CD14-positive monocyte (primary cell): ENCODE measurements around the gene FAM53B. TPM values are rescaled to one million over a fixed set of nuclear protein-coding genes. Genes with fewer than 3 reads are reported as not detected.

Experiments
- DNase-seq, 3 donors: peaks; one replicate each; pipeline ENCODE4 v3.0.0-alpha.2; 2011 to 2022
- H2AFZ ChIP-seq: 2 replicates; pipeline ENCODE4 v1.6.0; 2012; ENCODE audit warnings: mild to moderate bottlenecking, low read depth, low read length, inconsistent platforms; ENCODE audit not compliant: insufficient read depth, poor library complexity, severe bottlenecking
- H3K27ac ChIP-seq, 2 donors: 1 replicate in 1 of 2; 2 replicates in 1 of 2; pipeline ENCODE4 v1.5.1; 2012 to 2013; ENCODE audit warnings: low read length in 2 of 2, control low read depth in 1 of 2, inconsistent platforms in 1 of 2, low read depth in 1 of 2, mild to moderate bottlenecking in 1 of 2
- H3K27me3 ChIP-seq, 2 donors: one replicate each; pipeline versions ENCODE4 v1.6.0 to v1.6.1; 2011 to 2013; ENCODE audit warnings: low read length in 2 of 2; ENCODE audit not compliant: control insufficient read depth in 2 of 2, insufficient read depth in 2 of 2
- H3K36me3 ChIP-seq, 2 donors: replicated peaks in 1 of 2; 1 replicate in 1 of 2; 2 replicates in 1 of 2; pipeline versions ENCODE4 v1.5.1 to v1.6.1; 2012 to 2013; ENCODE audit warnings: low read length in 2 of 2, control low read depth in 1 of 2, inconsistent platforms in 1 of 2, mild to moderate bottlenecking in 1 of 2; ENCODE audit not compliant: insufficient read depth in 2 of 2, control insufficient read depth in 1 of 2
- H3K4me1 ChIP-seq, 2 donors: 1 replicate in 1 of 2; 2 replicates in 1 of 2; pipeline versions ENCODE4 v1.5.1 to v1.6.1; 2012 to 2013; ENCODE audit warnings: low read length in 2 of 2, control low read depth in 1 of 2, inconsistent platforms in 1 of 2, mild to moderate bottlenecking in 1 of 2, moderate library complexity in 1 of 2; ENCODE audit not compliant: insufficient read depth in 2 of 2, control insufficient read depth in 1 of 2
- H3K4me2 ChIP-seq: replicated peaks from 2 replicates; pipeline ENCODE3; 2012; ENCODE audit warnings: low read length, moderate library complexity, mild to moderate bottlenecking; ENCODE audit not compliant: poor library complexity, severe bottlenecking; ENCODE audit errors: extremely low read depth
- H3K4me3 ChIP-seq, 3 experiments: fragments of 200-600 bp in 1 of 3; sonication (generic) in 1 of 3; replicated peaks in 1 of 3; 1 replicate in 2 of 3; 2 replicates in 1 of 3; pipeline ENCODE4 v1.5.1; 2011 to 2013; ENCODE audit warnings: low read length in 3 of 3, mild to moderate bottlenecking in 3 of 3, control low read depth in 2 of 3, low read depth in 2 of 3, inconsistent platforms in 1 of 3, moderate library complexity in 1 of 3
- H3K79me2 ChIP-seq: 2 replicates; pipeline ENCODE4 v1.6.0; 2012; ENCODE audit warnings: mild to moderate bottlenecking, control low read depth, inconsistent platforms, low read length, moderate library complexity; ENCODE audit not compliant: insufficient read depth
- H3K9ac ChIP-seq: 2 replicates; pipeline ENCODE4 v1.6.0; 2017; ENCODE audit warnings: low read length, mild to moderate bottlenecking; ENCODE audit not compliant: insufficient read depth, poor library complexity, severe bottlenecking
- H3K9me3 ChIP-seq, 2 donors: replicated peaks in 1 of 2; 1 replicate in 1 of 2; 2 replicates in 1 of 2; pipeline versions ENCODE4 v1.5.1 to v1.6.1; 2012 to 2013; ENCODE audit warnings: low read length in 2 of 2, control low read depth in 1 of 2; ENCODE audit not compliant: control insufficient read depth in 1 of 2, insufficient read depth in 1 of 2
- H4K20me1 ChIP-seq: 2 replicates; pipeline ENCODE4 v1.6.0; 2012; ENCODE audit warnings: mild to moderate bottlenecking, low read length, control low read depth, moderate library complexity; ENCODE audit not compliant: insufficient read depth
- H3K27ac Mint-ChIP-seq, 7 donors: one replicate each; pipeline ENCODE4 v1.8.0; 2020; ENCODE audit warnings: mild to moderate bottlenecking in 7 of 7, mixed read lengths in 7 of 7, moderate library complexity in 6 of 7, inconsistent platforms in 2 of 7
- H3K27me3 Mint-ChIP-seq, 3 donors: one replicate each; pipeline ENCODE4 v1.8.0; 2021 to 2022; ENCODE audit warnings: low read depth in 3 of 3, mild to moderate bottlenecking in 3 of 3, mixed read lengths in 3 of 3, moderate library complexity in 3 of 3, inconsistent platforms in 1 of 3
- H3K36me3 Mint-ChIP-seq, 2 donors: one replicate each; pipeline ENCODE4 v1.8.0; 2020; ENCODE audit warnings: mixed read lengths in 2 of 2, inconsistent platforms in 1 of 2, mild to moderate bottlenecking in 1 of 2
- H3K4me1 Mint-ChIP-seq: one replicate; pipeline ENCODE4 v1.8.0; 2020; ENCODE audit warnings: mild to moderate bottlenecking, mixed read lengths
- H3K4me3 Mint-ChIP-seq, 2 donors: one replicate each; pipeline ENCODE4 v1.8.0; 2020; ENCODE audit warnings: mild to moderate bottlenecking in 2 of 2, mixed read lengths in 2 of 2, moderate library complexity in 1 of 2
- H3K9me3 Mint-ChIP-seq, 7 donors: one replicate each; pipeline ENCODE4 v1.8.0; 2020 to 2022; ENCODE audit warnings: mixed read lengths in 7 of 7, mild to moderate bottlenecking in 6 of 7, moderate library complexity in 6 of 7, inconsistent platforms in 2 of 7
- CTCF ChIP-seq: fragments of 200-600 bp; IDR thresholded peaks from one replicate; pipeline ENCODE4 v1.8.0; 2022; ENCODE audit warnings: antibody characterized with exemption, mild to moderate bottlenecking
- WGBS: methylation state at CpG from one replicate; pipeline ENCODE4 v1.1.5; 2013; ENCODE audit warnings: missing lambda C conversion rate; ENCODE audit not compliant: insufficient coverage; 5-methylcytosine and 5-hydroxymethylcytosine counted together
- intact Hi-C, 2 donors: fragments of 100-400 bp; cut with micrococcal nuclease; formaldehyde crosslinking; loops; one replicate each; pipeline versions ENCODE4 v1.15.0 to v1.15.1; 2023
- polyA plus RNA-seq, 3 donors: library from polyadenylated mRNA; depleted of rRNA in 1 of 3; unstranded in 2 of 3; stranded (reverse) in 1 of 3; fragments of 300-500 nt in 2 of 3; fragments of >200 nt in 1 of 3; fragmentation: Illumina TruSeq in 2 of 3; gene quantifications; 1 replicate in 2 of 3; 2 replicates in 1 of 3; pipeline ENCODE4 v1.2.3, GENCODE V29; 2012 to 2021

Gene FAM53B
- polyA plus RNA-seq, 3 donors, result 5.8 to 23.3 (median 12.6) TPM

GRCh38 chr10:124672181-124672638 is 72.0 kb downstream of the FAM53B start:
- intact Hi-C loops, result loop anchor here in 1 of 2 donors (5.0 kb wide), 1 partner anchor 45 kb away; no protein-coding TSS in a partner anchor

GRCh38 chr10:124671486-124672075 is 72.6 kb downstream of the FAM53B start:
- peak; percentile 77 for TF ChIP-seq CTCF
- Histone ChIP-seq H2AFZ (no peak overlapping the region), H3K4me2 (peak overlapping the region; percentile 22), H4K20me1 (peaks cover 85% of the 10 kb centered on the region), H3K27ac (peak overlapping the region; percentile 73 to 83), H3K79me2 (peaks cover 88% of the 10 kb centered on the region), H3K4me1 (peaks cover 43 to 60% of the 10 kb centered on the region in 2 donors), H3K4me3 (no peak overlapping the region), H3K9ac (peak overlapping the region; percentile 41), H3K36me3 (peaks cover 27 to 59% of the 10 kb centered on the region in 2 donors), H3K9me3 (no peaks in the 10 kb centered on the region), H3K27me3 (no peaks in the 10 kb centered on the region)
- Mint-ChIP-seq H3K36me3 (peaks cover 65 to 87% of the 10 kb centered on the region in 2 donors), H3K4me3 (peak overlapping the region; percentile 67 to 71), H3K9me3 (no peaks in the 10 kb centered on the region), H3K27me3 (peaks cover 0 to 3% (median 0%) of the 10 kb centered on the region in 3 donors), H3K4me1 (peaks cover 71% of the 10 kb centered on the region), H3K27ac (peak overlapping the region; percentile 96 to 99 (median 98))
- DNase-seq, result peak; percentile 75 to 81 (median 79)
- WGBS, result 34% methylated on average over 3 of the region's 8 CpGs
- intact Hi-C loops, result loop anchor here in 1 of 2 donors (5.0 kb wide), 1 partner anchor 46 kb away; no protein-coding TSS in a partner anchor

More at GRCh38 chr10:124672181-124672638, 72.0 kb downstream of the FAM53B start:
- Mint-ChIP-seq H3K4me1 (peaks cover 76% of the 10 kb centered on the region), H3K27ac (peak overlapping the region; percentile 86 to 99 (median 97)), H3K4me3 (no peak overlapping the region), H3K9me3 (no peaks in the 10 kb centered on the region), H3K27me3 (peaks cover 0 to 3% (median 0%) of the 10 kb centered on the region in 3 donors), H3K36me3 (peaks cover 67 to 86% of the 10 kb centered on the region in 2 donors)
- Histone ChIP-seq H3K9ac (no peak overlapping the region), H3K36me3 (peaks cover 26 to 52% of the 10 kb centered on the region in 2 donors), H2AFZ (no peak overlapping the region), H3K4me2 (no peak overlapping the region), H3K27ac (peak overlapping the region; percentile 73 to 83), H4K20me1 (peaks cover 79% of the 10 kb centered on the region), H3K4me3 (no peak overlapping the region), H3K27me3 (no peaks in the 10 kb centered on the region), H3K79me2 (peaks cover 88% of the 10 kb centered on the region), H3K4me1 (peaks cover 49 to 66% of the 10 kb centered on the region in 2 donors), H3K9me3 (no peaks in the 10 kb centered on the region)
- DNase-seq, result no peak
- no peak for TF ChIP-seq CTCF
- 96% methylated on average over 11 of the region's 16 CpGs for WGBS
